Ovary (tissue), 9 donors: ENCODE measurements around the gene LDAH. TPM values are rescaled to one million over a fixed set of nuclear protein-coding genes. Genes with fewer than 3 reads are reported as not detected.

Source experiments
- DNase-seq, 5 donors: peaks; one replicate each; pipeline ENCODE4 v3.0.0-alpha.2; 2019 to 2020
- H3K27ac ChIP-seq, 2 donors: fragments of 200-600 bp; one replicate each; pipeline versions ENCODE4 v1.5.1 to v1.8.0; 2019 to 2022
- H3K27me3 ChIP-seq: fragments of 200-600 bp; one replicate; pipeline ENCODE4 v1.8.0; 2022
- H3K36me3 ChIP-seq: fragments of 200-600 bp; sonication (generic); one replicate; pipeline ENCODE4 v1.5.1; 2019
- H3K4me1 ChIP-seq: one replicate; pipeline ENCODE4 v1.8.1; 2013; ENCODE audit warnings: mild to moderate bottlenecking, moderate library complexity; ENCODE audit not compliant: insufficient read depth
- H3K4me3 ChIP-seq: fragments of 200-600 bp; sonication (generic); one replicate; pipeline ENCODE4 v1.5.1; 2017
- H3K9me3 ChIP-seq, 2 donors: fragments of 200-600 bp in 1 of 2; sonication (generic) in 1 of 2; one replicate each; pipeline versions ENCODE4 v1.5.1 to v1.8.1; 2013 to 2019; ENCODE audit warnings: mild to moderate bottlenecking in 1 of 2, moderate library complexity in 1 of 2
- EP300 ChIP-seq: sonication (generic); formaldehyde crosslinking; IDR thresholded peaks from one replicate; pipeline ENCODE4 v1.6.1; 2017; ENCODE audit warnings: antibody characterized with exemption
- POLR2A ChIP-seq: fragments of 450-650 bp; IDR thresholded peaks from one replicate; pipeline ENCODE4 v1.6.1; 2017; ENCODE audit warnings: antibody characterized with exemption, mild to moderate bottlenecking, moderate library complexity
- WGBS, 3 donors: extraction: QIAGEN DNeasy Blood & Tissue Kit in 1 of 3; methylation state at CpG; one replicate each; pipeline versions ENCODE4 v1.1.5 to v1.1.7; 2013 to 2017; 5-methylcytosine and 5-hydroxymethylcytosine counted together
- intact Hi-C, 4 donors: fragments of 100-400 bp; cut with DNase I; formaldehyde crosslinking; loops; one replicate each; pipeline versions ENCODE4 v1.11.0 to v1.15.1; 2022 to 2023
- polyA plus RNA-seq, 2 donors: library from polyadenylated mRNA; stranded (reverse); fragments of 200-250 nt in 1 of 2; fragments of 350-450 nt in 1 of 2; fragmentation: Illumina TruSeq in 1 of 2; extraction: RNeasy Lipid Tissue Mini Kit (QIAGEN cat#74804) in 1 of 2; gene quantifications; one replicate each; pipeline ENCODE4 v1.2.3, GENCODE V29; 2013 to 2014
- total RNA-seq, 7 donors: library from RNA; depleted of rRNA in 2 of 7; stranded (reverse); fragments of >200 nt in 2 of 7; fragmentation: NEBNext Ultra II Directional in 3 of 7; extraction: Animal tissue kit (Norgen Biotek cat#: 25700) in 3 of 7; gene quantifications; one replicate each; pipeline versions ENCODE4 v1.1.0 to v1.2.4, GENCODE V29; 2016 to 2023
- TF ChIP-seq, protein P1 (sequence below), 3 donors: fragments of 450-650 bp in 2 of 3; fragments of 200-600 bp in 1 of 3; IDR thresholded peaks; one replicate each; pipeline versions ENCODE4 v1.5.1 to v1.8.0; 2016 to 2022; ENCODE audit warnings: antibody characterized with exemption in 3 of 3, mild to moderate bottlenecking in 1 of 3
- donor health status: DM: no; HTN: no; CAD: no; lungs with moderate emphysema.
- donor health status: DM: no; HTN: no; CAD: no.
- donor health status: Bipolar disorder and iron deficiency.
- donor health status: DM: yes; HTN: yes; CAD: no.
- donor health status: DM: no; HTN: no; CAD: no.
- donor health status: DM: yes; HTN: yes; CAD: no.

LDAH gene
- total and polyA plus RNA-seq, 9 donors, result 4.0 to 21.0 (median 11.0) TPM

DNA sequence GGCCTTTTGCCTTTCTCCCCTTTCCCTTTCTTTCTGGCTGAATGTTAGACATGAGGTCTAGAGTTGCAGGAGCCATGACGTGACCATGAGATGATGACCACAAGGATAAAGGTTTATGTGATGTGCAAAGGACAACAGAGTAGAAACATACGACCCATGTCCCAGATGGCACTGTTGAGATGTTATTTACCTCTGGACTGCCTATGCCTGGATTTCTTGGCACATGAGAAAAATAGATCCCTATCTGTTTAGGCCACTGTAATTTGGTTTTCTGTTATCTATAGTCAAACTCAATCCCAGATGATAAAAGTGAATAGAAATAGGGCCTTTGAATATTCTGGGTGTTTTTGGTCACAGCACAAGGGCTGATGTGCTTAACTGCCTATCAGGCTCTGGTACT lies 97.1 kb downstream of the LDAH start:
- no peak overlapping the region for H3K4me3 ChIP-seq
- no peaks in the 10 kb centered on the region for H3K36me3 ChIP-seq
- WGBS, 3 donors, result 91 to 92% (median 92%) methylated on average over 2 of the region's 2 CpGs
- TF ChIP-seq POLR2A, result no peak
- no peak for TF ChIP-seq EP300
- TF ChIP-seq, protein P1, sequence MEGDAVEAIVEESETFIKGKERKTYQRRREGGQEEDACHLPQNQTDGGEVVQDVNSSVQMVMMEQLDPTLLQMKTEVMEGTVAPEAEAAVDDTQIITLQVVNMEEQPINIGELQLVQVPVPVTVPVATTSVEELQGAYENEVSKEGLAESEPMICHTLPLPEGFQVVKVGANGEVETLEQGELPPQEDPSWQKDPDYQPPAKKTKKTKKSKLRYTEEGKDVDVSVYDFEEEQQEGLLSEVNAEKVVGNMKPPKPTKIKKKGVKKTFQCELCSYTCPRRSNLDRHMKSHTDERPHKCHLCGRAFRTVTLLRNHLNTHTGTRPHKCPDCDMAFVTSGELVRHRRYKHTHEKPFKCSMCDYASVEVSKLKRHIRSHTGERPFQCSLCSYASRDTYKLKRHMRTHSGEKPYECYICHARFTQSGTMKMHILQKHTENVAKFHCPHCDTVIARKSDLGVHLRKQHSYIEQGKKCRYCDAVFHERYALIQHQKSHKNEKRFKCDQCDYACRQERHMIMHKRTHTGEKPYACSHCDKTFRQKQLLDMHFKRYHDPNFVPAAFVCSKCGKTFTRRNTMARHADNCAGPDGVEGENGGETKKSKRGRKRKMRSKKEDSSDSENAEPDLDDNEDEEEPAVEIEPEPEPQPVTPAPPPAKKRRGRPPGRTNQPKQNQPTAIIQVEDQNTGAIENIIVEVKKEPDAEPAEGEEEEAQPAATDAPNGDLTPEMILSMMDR (IDR thresholded peaks at IDR 0.05), result no peak
- no peak overlapping the region for H3K27ac ChIP-seq
- H3K9me3 ChIP-seq, result no peaks in the 10 kb centered on the region
- intact Hi-C loops, result no loop called here
- H3K27me3 ChIP-seq, result no peaks in the 10 kb centered on the region
- peaks cover 2% of the 10 kb centered on the region for H3K4me1 ChIP-seq
- DNase-seq, result no peak

DNA sequence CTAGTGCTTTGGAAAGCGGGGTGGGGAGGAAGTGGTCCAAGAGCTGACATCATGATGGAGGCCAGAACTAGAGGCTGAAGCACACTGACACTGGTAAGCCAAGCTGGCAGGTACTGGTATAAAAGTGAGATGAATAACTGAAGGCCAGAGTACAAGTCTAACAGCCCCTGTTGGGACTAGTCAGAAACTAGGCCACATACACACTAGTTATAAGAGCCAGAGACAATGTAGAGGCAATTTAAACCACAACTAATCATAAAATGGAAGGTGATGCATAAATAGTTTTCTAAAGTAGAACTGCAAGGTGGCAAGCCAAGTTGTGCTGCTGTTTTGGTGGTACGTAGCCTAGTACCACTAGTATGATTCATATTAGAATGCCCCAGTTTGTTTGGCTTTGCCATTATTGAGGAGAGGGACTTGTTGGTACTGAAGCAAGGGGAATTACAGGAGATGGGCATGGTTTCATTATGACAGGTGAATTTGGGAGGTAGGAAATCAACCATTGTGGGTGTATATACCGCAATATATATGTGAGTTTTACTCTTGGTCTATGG lies 98.3 kb downstream of the LDAH start:
- no peaks in the 10 kb centered on the region for H3K27me3 ChIP-seq
- WGBS, 3 donors, result 98 to 99% (median 99%) methylated on average over 3 of the region's 3 CpGs
- no peak overlapping the region for H3K4me3 ChIP-seq
- TF ChIP-seq, protein P1 (IDR thresholded peaks at IDR 0.05), result no peak
- TF ChIP-seq POLR2A, result no peak
- TF ChIP-seq EP300, result no peak
- peaks cover 2% of the 10 kb centered on the region for H3K4me1 ChIP-seq
- no peaks in the 10 kb centered on the region for H3K36me3 ChIP-seq
- no peak overlapping the region for H3K27ac ChIP-seq
- no peak for DNase-seq
- intact Hi-C loops, result no loop called here
- H3K9me3 ChIP-seq, result no peaks in the 10 kb centered on the region

DNA sequence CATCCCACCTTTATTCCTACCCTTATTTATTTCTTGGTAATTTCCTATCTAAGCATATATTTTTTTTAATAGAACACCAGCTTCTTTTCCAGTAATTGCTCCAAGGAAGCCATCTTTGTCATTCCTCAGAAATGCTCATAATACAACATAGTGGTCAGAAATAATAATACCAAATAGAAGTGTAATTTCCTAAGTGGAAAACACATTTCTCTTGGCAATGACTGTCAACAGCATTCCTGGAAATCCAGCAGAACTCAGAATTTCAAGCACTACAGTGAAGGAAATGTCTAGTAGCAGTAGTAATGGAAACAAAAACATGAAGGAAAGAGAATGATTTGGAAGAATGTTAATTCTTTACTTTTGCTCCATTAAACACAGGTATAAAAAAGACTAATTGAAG lies 99.4 kb downstream of the LDAH start:
- no peak for TF ChIP-seq POLR2A
- TF ChIP-seq, protein P1 (IDR thresholded peaks at IDR 0.05), result no peak
- no peak for TF ChIP-seq EP300
- H3K4me3 ChIP-seq, result no peak overlapping the region
- H3K27ac ChIP-seq, result no peak overlapping the region
- H3K27me3 ChIP-seq, result no peaks in the 10 kb centered on the region
- intact Hi-C loops, result no loop called here
- no peaks in the 10 kb centered on the region for H3K9me3 ChIP-seq
- no peak for DNase-seq
- H3K36me3 ChIP-seq, result no peaks in the 10 kb centered on the region
- peaks cover 2% of the 10 kb centered on the region for H3K4me1 ChIP-seq

DNA sequence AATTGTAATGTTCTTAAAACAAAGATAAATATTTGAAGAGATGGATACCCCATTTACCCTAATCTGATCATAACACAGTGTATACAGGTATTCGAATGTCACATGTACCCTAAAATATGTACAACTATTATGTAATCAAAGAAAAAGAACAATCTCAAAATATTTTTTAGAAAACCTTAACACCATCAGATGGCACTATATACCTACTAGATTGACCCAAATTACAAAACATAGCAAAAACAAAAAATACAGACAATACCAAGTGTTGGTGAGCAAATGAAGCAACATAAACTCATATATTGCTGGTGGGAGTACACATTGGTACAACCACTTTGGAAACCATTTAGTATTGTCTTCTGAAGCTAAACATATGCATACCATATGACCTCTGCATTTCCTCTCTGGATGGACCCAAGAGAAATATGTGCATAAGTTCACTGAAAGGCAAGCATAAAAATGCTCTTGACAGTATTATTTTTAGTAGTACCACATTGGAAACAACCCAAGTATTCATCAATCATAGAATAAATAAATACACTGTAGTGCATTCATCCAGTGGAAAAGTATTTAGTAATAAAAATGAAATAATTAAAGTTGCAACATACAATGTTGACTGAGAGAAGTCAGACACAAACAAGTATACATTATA lies 100.2 kb downstream of the LDAH start:
- intact Hi-C loops, result no loop called here
- DNase-seq, result no peak
- Histone ChIP-seq H3K4me1 (no peaks in the 10 kb centered on the region), H3K36me3 (no peaks in the 10 kb centered on the region), H3K9me3 (no peaks in the 10 kb centered on the region), H3K27ac (no peak overlapping the region), H3K4me3 (no peak overlapping the region), H3K27me3 (no peaks in the 10 kb centered on the region)
- WGBS, 3 donors, result 99 to 100% (median 100%) methylated on average over 1 of the region's 1 CpG
- no peak for TF ChIP-seq POLR2A
- TF ChIP-seq, protein P1 (IDR thresholded peaks at IDR 0.05), result no peak
- TF ChIP-seq EP300, result no peak
